H1 (cell line): ENCODE results near the gene KNDC1. TPM values are rescaled to one million over a fixed set of nuclear protein-coding genes. Genes with fewer than 3 reads are reported as not detected.
A peak's percentile ranks its signal among the peaks of the same experiment; 100 is the strongest.

ENCODE experiments used
- BACH1 ChIP-seq: IDR thresholded peaks from 2 replicates; pipeline ENCODE4 v1.6.1; 2012; ENCODE audit warnings: low read length, improper control_type of control experiment
- BRCA1 ChIP-seq: IDR thresholded peaks from 2 replicates; pipeline ENCODE4 v1.6.1; 2012; ENCODE audit warnings: low read depth, low read length, improper control_type of control experiment
- CTBP2 ChIP-seq: IDR thresholded peaks from 2 replicates; pipeline ENCODE4 v1.7.0; 2011; ENCODE audit warnings: borderline replicate concordance, mild to moderate bottlenecking, moderate library complexity, mixed read lengths, low read length; ENCODE audit not compliant: insufficient read depth, insufficient read length
- FOSL1 ChIP-seq: IDR thresholded peaks from 2 replicates; pipeline ENCODE4 v1.6.1; 2011; ENCODE audit warnings: mild to moderate bottlenecking, low read depth, low read length, moderate library complexity; ENCODE audit not compliant: insufficient read depth
- GTF2F1 ChIP-seq: IDR thresholded peaks from 2 replicates; pipeline ENCODE4 v1.6.1; 2012; ENCODE audit warnings: low read depth, low read length, improper control_type of control experiment, borderline replicate concordance
- JUN ChIP-seq: IDR thresholded peaks from 2 replicates; pipeline ENCODE4 v1.6.1; 2011; ENCODE audit warnings: low read depth, mild to moderate bottlenecking, improper control_type of control experiment, low read length
- KDM1A ChIP-seq: fragments of 200-600, 300-600 bp; sonication (generic); IDR thresholded peaks from 2 replicates; pipeline ENCODE4 v1.7.1; 2016; ENCODE audit warnings: mild to moderate bottlenecking, low read length, borderline replicate concordance
- PHF8 ChIP-seq: fragments of 200-600 bp; sonication (generic); conservative IDR thresholded peaks from 2 replicates; pipeline ENCODE4 v1.7.1; 2012; ENCODE audit warnings: low read depth, mild to moderate bottlenecking, inconsistent platforms, low read length, moderate library complexity
- RBBP5 ChIP-seq: IDR thresholded peaks from 2 replicates; pipeline ENCODE4 v1.7.1; 2012; ENCODE audit warnings: low read depth, mild to moderate bottlenecking, inconsistent platforms, low read length, moderate library complexity, borderline replicate concordance
- RNF2 ChIP-seq: fragments of 200-900, 300-1000 bp; sonication (generic); IDR thresholded peaks from 2 replicates; pipeline ENCODE4 v1.7.1; 2016; ENCODE audit warnings: borderline replicate concordance, low read depth, mild to moderate bottlenecking, antibody characterized with exemption, low read length; ENCODE audit not compliant: poor library complexity, severe bottlenecking; ENCODE audit errors: missing control alignments
- RXRA ChIP-seq: IDR thresholded peaks from 2 replicates; pipeline ENCODE4 v1.6.1; 2011; ENCODE audit warnings: low read depth, mild to moderate bottlenecking, low read length, moderate library complexity; ENCODE audit not compliant: insufficient read depth
- SAP30 ChIP-seq: fragments of 300-600 bp; sonication (generic); IDR thresholded peaks from 2 replicates; pipeline ENCODE4 v1.7.1; 2012; ENCODE audit warnings: low read length, moderate library complexity, mild to moderate bottlenecking, inconsistent platforms; ENCODE audit not compliant: insufficient read depth, insufficient replicate concordance
- SIN3A ChIP-seq, 2 experiments: IDR thresholded peaks in 1 of 2; conservative IDR thresholded peaks in 1 of 2; 2 replicates each; pipeline ENCODE4 v1.6.1; 2011 to 2012; ENCODE audit warnings: low read length in 2 of 2, improper control_type of control experiment in 1 of 2, low read depth in 1 of 2, mild to moderate bottlenecking in 1 of 2
- TCF12 ChIP-seq: IDR thresholded peaks from 2 replicates; pipeline ENCODE4 v1.6.1; 2011; ENCODE audit warnings: low read depth, mild to moderate bottlenecking, low read length
- TEAD4 ChIP-seq: IDR thresholded peaks from 2 replicates; pipeline ENCODE4 v1.6.1; 2012; ENCODE audit warnings: low read depth, low read length, inconsistent platforms, mixed read lengths
- YY1 ChIP-seq: IDR thresholded peaks from 2 replicates; pipeline ENCODE4 v1.6.1; 2011; ENCODE audit warnings: low read depth, mild to moderate bottlenecking, low read length
- polyA plus RNA-seq, 7 experiments: library from polyadenylated mRNA; depleted of rRNA in 3 of 7; stranded (reverse) in 5 of 7; unstranded in 2 of 7; fragments of >200 nt in 5 of 7; fragments of 200-250 nt in 2 of 7; gene quantifications; 1 replicate in 5 of 7; 2 replicates in 1 of 7; 4 replicates in 1 of 7; pipeline versions ENCODE4 v1.2.1 to v1.2.3, GENCODE V29; 2011 to 2013; ENCODE audit warnings: missing spikeins in 2 of 7, mixed read lengths in 2 of 7
- total RNA-seq: library from RNA; stranded (reverse); fragmentation: NEBNext Ultra II Directional; extraction: Animal tissue kit (Norgen Biotek cat#: 25700); gene quantifications from 2 replicates; pipeline ENCODE4 v1.2.1, GENCODE V29; 2021
- TF ChIP-seq, protein P1 (sequence below): IDR thresholded peaks from 2 replicates; pipeline ENCODE4 v1.6.1; 2011; ENCODE audit warnings: low read length, improper control_type of control experiment
- TF ChIP-seq, protein P2 (sequence below): IDR thresholded peaks from 2 replicates; pipeline ENCODE4 v1.6.1; 2012; ENCODE audit warnings: inconsistent platforms

Gene KNDC1
- total and polyA plus RNA-seq, 2 of the 8 experiments (the other 6 are each of a cell fraction or from before 2014, with no cell fraction given), result 7.5 to 16.7 TPM

DNA sequence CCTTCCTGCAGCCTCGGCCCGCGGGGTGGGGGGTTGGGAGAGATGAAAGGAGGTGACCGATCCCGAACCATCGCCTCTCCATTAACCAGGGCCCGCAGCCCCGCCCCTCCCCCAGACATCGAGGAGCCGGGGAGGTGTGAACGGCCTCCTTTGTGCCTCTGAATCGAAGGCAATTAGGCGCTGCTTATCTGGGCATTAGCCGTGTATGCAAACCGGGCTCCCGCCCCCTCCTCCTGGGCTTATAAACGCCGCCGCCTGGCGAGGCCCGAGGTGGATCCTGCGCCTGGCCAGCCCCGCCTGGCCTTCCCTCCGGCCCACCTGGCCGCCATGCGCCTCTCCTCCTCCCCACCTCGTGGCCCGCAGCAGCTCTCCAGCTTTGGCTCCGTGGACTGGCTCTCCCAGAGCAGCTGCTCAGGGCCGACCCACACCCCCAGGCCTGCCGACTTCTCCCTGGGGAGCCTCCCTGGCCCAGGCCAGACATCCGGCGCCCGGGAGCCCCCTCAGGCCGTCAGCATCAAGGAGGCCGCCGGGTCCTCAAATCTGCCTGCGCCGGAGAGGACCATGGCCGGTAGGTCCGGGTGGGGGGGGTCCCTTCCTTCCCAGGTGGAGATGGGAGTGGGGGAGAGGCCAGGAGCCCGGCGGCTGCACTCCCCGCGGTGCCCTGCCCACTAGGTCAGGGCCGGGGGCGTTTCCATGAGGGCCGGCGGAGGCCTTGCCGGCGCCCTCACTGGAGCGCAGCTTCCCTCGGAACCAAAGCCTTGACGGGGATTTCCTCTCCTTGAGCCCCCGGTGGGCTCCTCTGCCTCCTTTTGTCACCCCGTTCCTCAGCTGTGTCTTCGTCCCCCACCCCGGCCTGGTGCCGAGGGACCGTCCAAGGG, 77.8 kb downstream of the KNDC1 start, which contains the start of gene VENTX (continued):
- peak; percentile 77 for TF ChIP-seq CTBP2
- TF ChIP-seq SIN3A (conservative IDR thresholded peaks at IDR 0.05 in 1 of 2, IDR thresholded peaks at IDR 0.05 in 1 of 2; ENCODE audit: low read depth in 1 of 2, low read length in 2 of 2), result no peak
- TF ChIP-seq BRCA1, result no peak
- TF ChIP-seq JUN, result no peak
- no peak for TF ChIP-seq BACH1
- no peak for TF ChIP-seq TEAD4
- TF ChIP-seq, protein P1, sequence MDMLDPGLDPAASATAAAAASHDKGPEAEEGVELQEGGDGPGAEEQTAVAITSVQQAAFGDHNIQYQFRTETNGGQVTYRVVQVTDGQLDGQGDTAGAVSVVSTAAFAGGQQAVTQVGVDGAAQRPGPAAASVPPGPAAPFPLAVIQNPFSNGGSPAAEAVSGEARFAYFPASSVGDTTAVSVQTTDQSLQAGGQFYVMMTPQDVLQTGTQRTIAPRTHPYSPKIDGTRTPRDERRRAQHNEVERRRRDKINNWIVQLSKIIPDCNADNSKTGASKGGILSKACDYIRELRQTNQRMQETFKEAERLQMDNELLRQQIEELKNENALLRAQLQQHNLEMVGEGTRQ, result no peak
- peak; percentile 7; the same call in 1 of the 2 replicates for TF ChIP-seq KDM1A
- TF ChIP-seq GTF2F1, result no peak
- TF ChIP-seq TCF12, result 0 out of 2 replicates have a peak, but pooled peaks have one; percentile 40
- TF ChIP-seq FOSL1, result no peak
- TF ChIP-seq, protein P2, sequence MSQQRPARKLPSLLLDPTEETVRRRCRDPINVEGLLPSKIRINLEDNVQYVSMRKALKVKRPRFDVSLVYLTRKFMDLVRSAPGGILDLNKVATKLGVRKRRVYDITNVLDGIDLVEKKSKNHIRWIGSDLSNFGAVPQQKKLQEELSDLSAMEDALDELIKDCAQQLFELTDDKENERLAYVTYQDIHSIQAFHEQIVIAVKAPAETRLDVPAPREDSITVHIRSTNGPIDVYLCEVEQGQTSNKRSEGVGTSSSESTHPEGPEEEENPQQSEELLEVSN, result peak; percentile 93
- no peak for TF ChIP-seq RXRA
- TF ChIP-seq RBBP5, result no peak
- TF ChIP-seq PHF8, result 0 out of 2 replicates have a peak, but pooled peaks have one; percentile 13
- peak; percentile 79 for TF ChIP-seq RNF2
- no peak for TF ChIP-seq YY1
- no peak for TF ChIP-seq SAP30
